Ovary (tissue), 9 donors: ENCODE measurements around the gene DRAXIN. TPM values are rescaled to one million over a fixed set of nuclear protein-coding genes. Genes with fewer than 3 reads are reported as not detected.
A peak's percentile ranks its signal among the peaks of the same experiment; 100 is the strongest.

ENCODE experiments used
- DNase-seq, 5 donors: peaks; one replicate each; pipeline ENCODE4 v3.0.0-alpha.2; 2019 to 2020
- H3K27ac ChIP-seq, 2 donors: fragments of 200-600 bp; one replicate each; pipeline versions ENCODE4 v1.5.1 to v1.8.0; 2019 to 2022
- H3K27me3 ChIP-seq: fragments of 200-600 bp; one replicate; pipeline ENCODE4 v1.8.0; 2022
- H3K36me3 ChIP-seq: fragments of 200-600 bp; sonication (generic); one replicate; pipeline ENCODE4 v1.5.1; 2019
- H3K4me1 ChIP-seq: one replicate; pipeline ENCODE4 v1.8.1; 2013; ENCODE audit warnings: mild to moderate bottlenecking, moderate library complexity; ENCODE audit not compliant: insufficient read depth
- H3K4me3 ChIP-seq: fragments of 200-600 bp; sonication (generic); one replicate; pipeline ENCODE4 v1.5.1; 2017
- H3K9me3 ChIP-seq, 2 donors: fragments of 200-600 bp in 1 of 2; sonication (generic) in 1 of 2; one replicate each; pipeline versions ENCODE4 v1.5.1 to v1.8.1; 2013 to 2019; ENCODE audit warnings: mild to moderate bottlenecking in 1 of 2, moderate library complexity in 1 of 2
- EP300 ChIP-seq: sonication (generic); formaldehyde crosslinking; IDR thresholded peaks from one replicate; pipeline ENCODE4 v1.6.1; 2017; ENCODE audit warnings: antibody characterized with exemption
- POLR2A ChIP-seq: fragments of 450-650 bp; IDR thresholded peaks from one replicate; pipeline ENCODE4 v1.6.1; 2017; ENCODE audit warnings: antibody characterized with exemption, mild to moderate bottlenecking, moderate library complexity
- WGBS, 3 donors: extraction: QIAGEN DNeasy Blood & Tissue Kit in 1 of 3; methylation state at CpG; one replicate each; pipeline versions ENCODE4 v1.1.5 to v1.1.7; 2013 to 2017; 5-methylcytosine and 5-hydroxymethylcytosine counted together
- intact Hi-C, 4 donors: fragments of 100-400 bp; cut with DNase I; formaldehyde crosslinking; loops; one replicate each; pipeline versions ENCODE4 v1.11.0 to v1.15.1; 2022 to 2023
- polyA plus RNA-seq, 2 donors: library from polyadenylated mRNA; stranded (reverse); fragments of 200-250 nt in 1 of 2; fragments of 350-450 nt in 1 of 2; fragmentation: Illumina TruSeq in 1 of 2; extraction: RNeasy Lipid Tissue Mini Kit (QIAGEN cat#74804) in 1 of 2; gene quantifications; one replicate each; pipeline ENCODE4 v1.2.3, GENCODE V29; 2013 to 2014
- total RNA-seq, 7 donors: library from RNA; depleted of rRNA in 2 of 7; stranded (reverse); fragments of >200 nt in 2 of 7; fragmentation: NEBNext Ultra II Directional in 3 of 7; extraction: Animal tissue kit (Norgen Biotek cat#: 25700) in 3 of 7; gene quantifications; one replicate each; pipeline versions ENCODE4 v1.1.0 to v1.2.4, GENCODE V29; 2016 to 2023
- TF ChIP-seq, protein P1 (sequence below), 3 donors: fragments of 450-650 bp in 2 of 3; fragments of 200-600 bp in 1 of 3; IDR thresholded peaks; one replicate each; pipeline versions ENCODE4 v1.5.1 to v1.8.0; 2016 to 2022; ENCODE audit warnings: antibody characterized with exemption in 3 of 3, mild to moderate bottlenecking in 1 of 3
- donor health status: DM: no; HTN: no; CAD: no; lungs with moderate emphysema.
- donor health status: DM: no; HTN: no; CAD: no.
- donor health status: Bipolar disorder and iron deficiency.
- donor health status: DM: yes; HTN: yes; CAD: no.
- donor health status: DM: no; HTN: no; CAD: no.
- donor health status: DM: yes; HTN: yes; CAD: no.

DRAXIN gene
- total and polyA plus RNA-seq, 9 donors = under 0.01 to 0.33 (median 0.05) TPM; not detected in 2

DNA sequence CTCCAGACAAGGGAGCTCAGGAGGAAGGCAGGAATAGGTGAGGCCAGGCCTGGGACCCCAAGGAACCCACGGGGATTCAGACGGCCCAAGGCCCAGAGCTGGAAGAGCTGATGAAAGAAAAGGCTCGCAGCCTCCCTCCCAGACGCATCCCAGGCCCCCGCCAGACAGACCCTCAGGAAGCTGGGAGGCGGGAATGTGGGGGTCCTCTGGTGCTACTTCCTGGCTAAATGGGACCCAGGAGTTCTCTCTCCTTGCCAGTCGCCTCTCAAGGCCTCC lies 37.7 kb upstream of the DRAXIN start:
- WGBS, 3 donors = 53 to 70% (median 55%) methylated on average over 6 to 7 of the region's 7 CpGs
- Histone ChIP-seq H3K27me3 (no peaks in the 10 kb centered on the region), H3K4me1 (peaks cover 6% of the 10 kb centered on the region), H3K9me3 (no peaks in the 10 kb centered on the region), H3K36me3 (no peaks in the 10 kb centered on the region), H3K4me3 (peak overlapping the region; percentile 69), H3K27ac (peak overlapping the region in 1 of 2 donors; percentile 53)
- DNase-seq = no peak
- intact Hi-C loops = loop anchor here in 2 of 4 donors (5.0 to 10.0 kb wide), 4 partner anchors 61 to 1376 kb away; no protein-coding TSS in a partner anchor
- TF ChIP-seq, protein P1, sequence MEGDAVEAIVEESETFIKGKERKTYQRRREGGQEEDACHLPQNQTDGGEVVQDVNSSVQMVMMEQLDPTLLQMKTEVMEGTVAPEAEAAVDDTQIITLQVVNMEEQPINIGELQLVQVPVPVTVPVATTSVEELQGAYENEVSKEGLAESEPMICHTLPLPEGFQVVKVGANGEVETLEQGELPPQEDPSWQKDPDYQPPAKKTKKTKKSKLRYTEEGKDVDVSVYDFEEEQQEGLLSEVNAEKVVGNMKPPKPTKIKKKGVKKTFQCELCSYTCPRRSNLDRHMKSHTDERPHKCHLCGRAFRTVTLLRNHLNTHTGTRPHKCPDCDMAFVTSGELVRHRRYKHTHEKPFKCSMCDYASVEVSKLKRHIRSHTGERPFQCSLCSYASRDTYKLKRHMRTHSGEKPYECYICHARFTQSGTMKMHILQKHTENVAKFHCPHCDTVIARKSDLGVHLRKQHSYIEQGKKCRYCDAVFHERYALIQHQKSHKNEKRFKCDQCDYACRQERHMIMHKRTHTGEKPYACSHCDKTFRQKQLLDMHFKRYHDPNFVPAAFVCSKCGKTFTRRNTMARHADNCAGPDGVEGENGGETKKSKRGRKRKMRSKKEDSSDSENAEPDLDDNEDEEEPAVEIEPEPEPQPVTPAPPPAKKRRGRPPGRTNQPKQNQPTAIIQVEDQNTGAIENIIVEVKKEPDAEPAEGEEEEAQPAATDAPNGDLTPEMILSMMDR (IDR thresholded peaks at IDR 0.05) = no peak
- no peak for TF ChIP-seq EP300
- no peak for TF ChIP-seq POLR2A

- intact Hi-C loops = loop anchor here in 2 of 4 donors (5.0 to 10.0 kb wide), 4 partner anchors 60 to 1377 kb away; no protein-coding TSS in a partner anchor
- 2 to 6% (median 3%) methylated on average over 62 to 94 of the region's 94 CpGs for WGBS, 3 donors
- Histone ChIP-seq H3K27ac (peak within 1 kb of the TSS; percentile 23 to 53), H3K36me3 (no peaks in the 10 kb centered on the region), H3K9me3 (no peaks in the 10 kb centered on the region), H3K4me1 (peaks cover 6% of the 10 kb centered on the region), H3K27me3 (no peaks in the 10 kb centered on the region), H3K4me3 (peak within 1 kb of the TSS; percentile 69)
- peak in 4 of 5 donors; percentile 55 to 72 (median 66) for DNase-seq
- TF ChIP-seq POLR2A (no peak), EP300 (no peak)
- TF ChIP-seq, protein P1 (IDR thresholded peaks at IDR 0.05) = no peak
Observed at GRCh38 chr1:11654137-11654938, 37.2 kb upstream of the DRAXIN start, which contains the start of the genes FBXO2 and FBXO44. TSS of gene FBXO2 (minus strand) at chr1:11654429. CDS start at chr1:11654340, 89 bp downstream. TSS of gene FBXO44 (plus strand) at chr1:11654877. CDS start at chr1:11655836, 959 bp downstream.

- H3K27me3 ChIP-seq = no peaks in the 10 kb centered on the region
- peak overlapping the region; percentile 69 for H3K4me3 ChIP-seq
- no peaks in the 10 kb centered on the region for H3K9me3 ChIP-seq
- peaks cover 6% of the 10 kb centered on the region for H3K4me1 ChIP-seq
- no peak for DNase-seq
- no peaks in the 10 kb centered on the region for H3K36me3 ChIP-seq
- intact Hi-C loops = loop anchor here in 2 of 4 donors (5.0 to 10.0 kb wide), 4 partner anchors 60 to 1378 kb away; no protein-coding TSS in a partner anchor
- TF ChIP-seq POLR2A (no peak), EP300 (no peak)
- TF ChIP-seq, protein P1 (IDR thresholded peaks at IDR 0.05) = no peak
- 7 to 9% (median 9%) methylated on average over 32 to 45 of the region's 45 CpGs for WGBS, 3 donors
- no peak overlapping the region for H3K27ac ChIP-seq
Observed at GRCh38 chr1:11654939-11655808, 36.3 kb upstream of the DRAXIN start.

- intact Hi-C loops = loop anchor here in 2 of 4 donors (10.0 kb wide), 2 partner anchors 57 to 237 kb away; no protein-coding TSS in a partner anchor
- TF ChIP-seq POLR2A = no peak
- Histone ChIP-seq H3K36me3 (no peaks in the 10 kb centered on the region), H3K4me1 (peaks cover 6% of the 10 kb centered on the region), H3K9me3 (no peaks in the 10 kb centered on the region), H3K4me3 (no peak overlapping the region), H3K27ac (no peak overlapping the region), H3K27me3 (no peaks in the 10 kb centered on the region)
- no peak for DNase-seq
- WGBS, 3 donors = 64 to 71% (median 70%) methylated on average over 6 of the region's 6 CpGs
Observed at GRCh38 chr1:11657654-11658053, 33.9 kb upstream of the DRAXIN start.
